A549 (cell line): ENCODE data around the gene BICD2. TPM values are rescaled to one million over a fixed set of nuclear protein-coding genes. Genes with fewer than 3 reads are reported as not detected.

Experiments used
- ATAC-seq, 2 experiments: fragments of 200-7000 bp in 1 of 2; fragments of >200 bp in 1 of 2; cut with Nextera tagmentation in 1 of 2; cut with Tn5 transposase in 1 of 2; 3 replicates each; pipeline versions ENCODE4 v1.8.0 to v1.9.1; 2018 to 2020; ENCODE audit warnings: mild to moderate bottlenecking in 1 of 2, moderate library complexity in 1 of 2
- CTCF ChIA-PET: fragments of 300-600 bp; sonication (Branson Sonifier 250); formaldehyde crosslinking; extraction: SDS; loops from one replicate; lab custom pipeline; 2021; ENCODE audit warnings: antibody characterized with exemption, inconsistent platforms; lab: Yijun Ruan, JAX
- POLR2A ChIA-PET: fragments of 350-600 bp; formaldehyde crosslinking; extraction: SDS; loops from one replicate; lab custom pipeline; 2021; ENCODE audit warnings: antibody characterized with exemption, inconsistent platforms; lab: Yijun Ruan, JAX
- DNase-seq, 2 experiments: peaks; one replicate each; pipeline versions ENCODE4 v3.0.0 to v3.0.0-alpha.2; 2011 to 2016; ENCODE audit warnings: low read depth in 1 of 2, low spot score in 1 of 2
- FAIRE-seq: peaks from 2 replicates; lab custom pipeline; 2011; peaks lifted over from hg19 to GRCh38; lab: Jason Lieb, UNC
- H3K27ac ChIP-seq, 2 experiments: fragments of >200 bp; sonication (Bioruptor Twin); formaldehyde crosslinking; 3 replicates each; pipeline ENCODE4 v1.5.1; 2016 to 2017
- H3K4me1 ChIP-seq: fragments of >200 bp; sonication (Bioruptor Twin); formaldehyde crosslinking; 3 replicates; pipeline ENCODE4 v1.6.1; 2016
- H3K4me2 ChIP-seq: fragments of >200 bp; sonication (Bioruptor Twin); formaldehyde crosslinking; 3 replicates; pipeline ENCODE4 v1.6.1; 2016
- H3K4me3 ChIP-seq: fragments of >200 bp; sonication (Bioruptor Twin); formaldehyde crosslinking; 3 replicates; pipeline ENCODE4 v1.5.1; 2016
- H3K9me3 ChIP-seq: fragments of >200 bp; sonication (Bioruptor Twin); formaldehyde crosslinking; 3 replicates; pipeline ENCODE4 v1.6.1; 2016
- CBX2 ChIP-seq: fragments of 200-600 bp; sonication (generic); IDR thresholded peaks from 2 replicates; pipeline ENCODE4 v1.6.1; 2016; ENCODE audit warnings: low read depth, mild to moderate bottlenecking, borderline replicate concordance
- CBX8 ChIP-seq: fragments of 200-600 bp; sonication (generic); IDR thresholded peaks from 2 replicates; pipeline ENCODE4 v1.6.1; 2016
- CHD2 ChIP-seq: fragments of 150-350 bp; IDR thresholded peaks from 2 replicates; pipeline ENCODE4 v1.6.1; 2014; ENCODE audit warnings: low read length; ENCODE audit not compliant: partially characterized antibody
- EHMT2 ChIP-seq: fragments of 200-600 bp; sonication (generic); IDR thresholded peaks from 2 replicates; pipeline ENCODE4 v1.6.1; 2016; ENCODE audit warnings: antibody characterized with exemption, low read depth, mild to moderate bottlenecking, moderate library complexity
- ESRRA ChIP-seq: fragments of 150-350 bp; IDR thresholded peaks from 2 replicates; pipeline ENCODE4 v1.6.1; 2014; ENCODE audit warnings: mild to moderate bottlenecking, low read length, borderline replicate concordance
- FOSB ChIP-seq: fragments of 250-450 bp; sonication (Bioruptor Pico); IDR thresholded peaks from 2 replicates; pipeline ENCODE4 v1.5.0; 2020; ENCODE audit warnings: mild to moderate bottlenecking, moderate library complexity
- HDAC2 ChIP-seq: fragments of 200-600 bp; sonication (generic); IDR thresholded peaks from 2 replicates; pipeline ENCODE4 v1.6.1; 2016
- HEYL ChIP-seq: fragments of 250-450 bp; sonication (Bioruptor Pico); IDR thresholded peaks from 2 replicates; pipeline ENCODE4 v1.8.0; 2021; ENCODE audit warnings: mild to moderate bottlenecking, moderate library complexity
- HOXA7 ChIP-seq: fragments of 250-450 bp; sonication (Bioruptor Pico); IDR thresholded peaks from 2 replicates; pipeline ENCODE4 v1.5.0; 2020; ENCODE audit warnings: mild to moderate bottlenecking, moderate library complexity
- HOXB13 ChIP-seq: fragments of 250-450 bp; sonication (Bioruptor Pico); IDR thresholded peaks from 2 replicates; pipeline ENCODE4 v1.5.0; 2020; ENCODE audit warnings: low read depth, mild to moderate bottlenecking, moderate library complexity
- JUNB ChIP-seq: fragments of >200 bp; sonication (Bioruptor Twin); formaldehyde crosslinking; IDR thresholded peaks from 2 replicates; pipeline ENCODE4 v1.6.1; 2016
- KDM1A ChIP-seq: fragments of 200-600 bp; sonication (generic); IDR thresholded peaks from 2 replicates; pipeline ENCODE4 v1.6.1; 2016; ENCODE audit warnings: low read depth, mild to moderate bottlenecking
- KDM5A ChIP-seq: fragments of 200-600 bp; sonication (generic); IDR thresholded peaks from 2 replicates; pipeline ENCODE4 v1.6.1; 2016; ENCODE audit warnings: antibody characterized with exemption, mild to moderate bottlenecking
- MAFK ChIP-seq: fragments of 450-650 bp; IDR thresholded peaks from 2 replicates; pipeline ENCODE4 v1.6.1; 2014; ENCODE audit not compliant: partially characterized antibody
- MAZ ChIP-seq: fragments of 150-350 bp; IDR thresholded peaks from 2 replicates; pipeline ENCODE4 v1.6.1; 2014; ENCODE audit warnings: antibody characterized with exemption, low read depth, low read length, borderline replicate concordance
- NPAS2 ChIP-seq: fragments of 250-450 bp; sonication (Bioruptor Pico); IDR thresholded peaks from 2 replicates; pipeline ENCODE4 v1.8.0; 2022; ENCODE audit warnings: mild to moderate bottlenecking, moderate library complexity, borderline replicate concordance
- PHF8 ChIP-seq: fragments of 200-600 bp; sonication (generic); IDR thresholded peaks from 2 replicates; pipeline ENCODE4 v1.6.1; 2016; ENCODE audit warnings: low read depth, mild to moderate bottlenecking, antibody characterized with exemption, moderate library complexity, borderline replicate concordance
- RARB ChIP-seq: fragments of 250-450 bp; sonication (Bioruptor Pico); IDR thresholded peaks from 2 replicates; pipeline ENCODE4 v1.8.0; 2021; ENCODE audit warnings: mild to moderate bottlenecking, moderate library complexity
- RCOR1 ChIP-seq: fragments of 150-350 bp; IDR thresholded peaks from 2 replicates; pipeline ENCODE4 v1.6.1; 2014; ENCODE audit warnings: antibody characterized with exemption, low read length, low read depth
- TP53 ChIP-seq: fragments of 250-450 bp; sonication (Bioruptor Pico); IDR thresholded peaks from 2 replicates; pipeline ENCODE4 v1.5.0; 2021; ENCODE audit warnings: mild to moderate bottlenecking, moderate library complexity
- ZC3H11A ChIP-seq: fragments of 450-650 bp; IDR thresholded peaks from 2 replicates; pipeline ENCODE4 v1.6.1; 2014; ENCODE audit warnings: antibody characterized with exemption, mild to moderate bottlenecking
- ZNF302 ChIP-seq: fragments of 250-450 bp; sonication (Bioruptor Pico); IDR thresholded peaks from 2 replicates; pipeline ENCODE4 v1.9.0; 2021; ENCODE audit warnings: inconsistent platforms, mild to moderate bottlenecking, moderate library complexity
- WGBS: methylation state at CpG from one replicate; pipeline ENCODE4 v1.1.6; 2017; ENCODE audit errors: missing lambda C conversion rate; 5-methylcytosine and 5-hydroxymethylcytosine counted together
- polyA plus RNA-seq, 4 experiments: library from polyadenylated mRNA; depleted of rRNA in 3 of 4; stranded (reverse); fragments of >200 nt; fragmentation: RNase III in 1 of 4; extraction: RNeasy Plus Mini Kit Qiagen cat#74134 plus additional on column Dnase treatment in 1 of 4; gene quantifications; 2 replicates in 3 of 4; 3 replicates in 1 of 4; pipeline ENCODE4 v1.2.3, GENCODE V29; 2011 to 2017
- TF ChIP-seq, protein P1 (sequence below): IDR thresholded peaks from 2 replicates; pipeline ENCODE4 v1.6.1; 2012
- TF ChIP-seq, protein P2 (sequence below): IDR thresholded peaks from 2 replicates; pipeline ENCODE4 v1.6.1; 2012
- TF ChIP-seq, protein P3 (sequence below): fragments of >200 bp; sonication (Bioruptor Twin); formaldehyde crosslinking; IDR thresholded peaks from 3 replicates; pipeline ENCODE4 v1.5.1; 2016
- TF ChIP-seq, protein P4 (sequence below): fragments of >200 bp; sonication (Bioruptor Twin); formaldehyde crosslinking; IDR thresholded peaks from 2 replicates; pipeline ENCODE4 v1.6.1; 2016

BICD2 gene
- polyA plus RNA-seq, 2 of the 4 experiments (the other 2 are of a cell fraction): 10.2 to 26.1 TPM

DNA sequence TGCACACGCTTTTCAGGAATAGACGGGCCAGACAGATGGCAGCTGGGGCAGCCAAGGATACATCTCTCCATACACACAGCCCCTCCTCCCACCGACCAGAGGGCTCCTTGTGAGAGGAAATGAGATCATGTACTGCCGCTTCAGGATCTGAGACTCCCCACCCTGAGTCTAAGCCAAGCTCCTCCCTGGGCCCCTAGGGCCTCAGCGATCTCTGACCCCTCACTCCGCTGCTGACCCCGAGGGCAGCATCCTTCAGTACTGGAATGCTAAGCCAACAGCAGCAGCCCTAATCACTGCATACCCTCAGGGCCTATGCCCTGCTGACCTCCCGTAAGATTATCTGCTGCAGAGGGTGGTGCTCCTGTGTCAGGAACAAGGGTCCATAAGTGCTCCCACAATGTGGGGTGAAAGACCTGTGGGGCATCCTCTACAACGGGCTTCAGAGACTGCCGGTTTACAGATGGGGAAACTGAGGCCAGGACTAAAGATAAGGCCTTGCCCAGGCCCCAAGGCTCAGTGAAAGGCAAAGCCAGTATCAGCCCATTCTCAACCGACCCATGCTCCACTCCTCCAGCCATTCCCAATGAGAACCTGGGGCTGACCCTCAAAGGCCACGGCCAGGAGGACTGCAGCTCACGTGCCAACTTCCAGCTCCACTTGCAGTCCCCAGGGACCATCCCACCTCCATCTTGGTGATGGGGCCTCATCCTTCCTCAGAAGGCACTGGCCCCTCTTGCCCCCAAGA lies 37.5 kb downstream of the BICD2 start (continued):
- TF ChIP-seq RARB: no peak
- TF ChIP-seq JUNB: no peak
- TF ChIP-seq CHD2: no peak
- TF ChIP-seq, protein P1, sequence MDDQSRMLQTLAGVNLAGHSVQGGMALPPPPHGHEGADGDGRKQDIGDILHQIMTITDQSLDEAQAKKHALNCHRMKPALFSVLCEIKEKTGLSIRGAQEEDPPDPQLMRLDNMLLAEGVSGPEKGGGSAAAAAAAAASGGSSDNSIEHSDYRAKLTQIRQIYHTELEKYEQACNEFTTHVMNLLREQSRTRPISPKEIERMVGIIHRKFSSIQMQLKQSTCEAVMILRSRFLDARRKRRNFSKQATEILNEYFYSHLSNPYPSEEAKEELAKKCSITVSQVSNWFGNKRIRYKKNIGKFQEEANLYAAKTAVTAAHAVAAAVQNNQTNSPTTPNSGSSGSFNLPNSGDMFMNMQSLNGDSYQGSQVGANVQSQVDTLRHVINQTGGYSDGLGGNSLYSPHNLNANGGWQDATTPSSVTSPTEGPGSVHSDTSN: no peak
- no peak for TF ChIP-seq HEYL (CRISPR knock-in tag)
- no peak for TF ChIP-seq HOXA7 (CRISPR knock-in tag)
- no peak for TF ChIP-seq ZNF302 (CRISPR knock-in tag)
- TF ChIP-seq KDM1A: no peak
- TF ChIP-seq TP53 (CRISPR knock-in tag): no peak
- no peak for TF ChIP-seq CBX8
- no peak for TF ChIP-seq KDM5A

DNA sequence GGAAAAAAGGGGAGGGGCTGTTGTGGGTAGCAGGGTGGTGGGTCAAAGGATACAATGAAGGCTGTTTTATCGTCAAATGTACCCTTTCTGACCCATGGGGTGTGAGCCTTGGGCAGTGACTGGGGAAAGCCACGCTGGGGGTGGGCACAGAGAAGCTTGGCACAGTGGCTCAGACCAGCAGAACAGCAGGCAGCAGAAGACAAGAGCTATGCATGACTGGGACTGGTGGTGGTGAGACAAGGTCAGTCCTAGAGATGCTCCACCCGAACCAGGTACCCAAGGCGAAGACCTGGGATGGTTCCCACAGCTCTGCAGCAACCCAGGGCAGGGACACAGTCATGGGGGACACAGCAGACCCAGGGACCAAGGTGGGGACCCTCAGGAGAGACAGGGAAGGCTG lies 38.3 kb downstream of the BICD2 start:
- H3K9me3 ChIP-seq: no peaks in the 10 kb centered on the region
- 85% methylated on average over 4 of the region's 4 CpGs for WGBS
- H3K4me2 ChIP-seq: no peak overlapping the region
- TF ChIP-seq RCOR1 (no peak), MAFK (no peak), MAZ (no peak)
- FAIRE-seq (no peak), DNase-seq (no peak), ATAC-seq (no peak)
- H3K4me1 ChIP-seq: no peaks in the 10 kb centered on the region
- no peak overlapping the region for H3K4me3 ChIP-seq
- no peak overlapping the region for H3K27ac ChIP-seq
- CTCF ChIA-PET: interaction anchor here (1.1 to 11.8 kb wide), 2 partner anchors 9 to 64 kb away, joined by 5 to 81 read pairs; no protein-coding TSS in a partner anchor
- POLR2A ChIA-PET: no interaction called here

DNA sequence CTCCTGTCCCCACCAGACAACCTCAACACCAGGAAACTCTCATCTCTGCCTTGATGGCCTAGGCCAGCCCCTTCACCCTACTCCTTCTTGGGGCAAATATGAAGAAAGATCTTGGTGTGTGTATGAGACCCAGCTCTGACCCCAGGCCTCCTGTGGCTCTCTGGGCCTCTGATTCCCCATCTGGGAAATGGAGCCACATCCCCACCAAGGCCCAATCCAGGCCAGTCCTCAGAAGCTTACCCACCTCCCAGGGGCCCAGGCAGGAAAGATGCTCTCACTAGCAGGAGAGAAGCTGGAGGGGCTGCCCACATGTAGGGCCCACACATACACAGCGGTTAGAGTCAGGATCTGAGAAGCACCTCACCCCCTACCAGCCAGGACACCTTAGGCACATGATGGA lies 38.9 kb downstream of the BICD2 start:
- Histone ChIP-seq H3K4me1 (no peaks in the 10 kb centered on the region), H3K27ac (no peak overlapping the region), H3K4me3 (no peak overlapping the region), H3K4me2 (no peak overlapping the region), H3K9me3 (no peaks in the 10 kb centered on the region)
- TF ChIP-seq, protein P2, sequence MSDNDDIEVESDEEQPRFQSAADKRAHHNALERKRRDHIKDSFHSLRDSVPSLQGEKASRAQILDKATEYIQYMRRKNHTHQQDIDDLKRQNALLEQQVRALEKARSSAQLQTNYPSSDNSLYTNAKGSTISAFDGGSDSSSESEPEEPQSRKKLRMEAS: no peak
- TF ChIP-seq FOSB (CRISPR knock-in tag) (no peak), HOXB13 (CRISPR knock-in tag) (no peak), EHMT2 (no peak), CBX8 (no peak), ZC3H11A (no peak), PHF8 (no peak), KDM1A (no peak), NPAS2 (no peak), TP53 (CRISPR knock-in tag) (no peak), HEYL (CRISPR knock-in tag) (no peak), HDAC2 (no peak), CBX2 (no peak), JUNB (no peak), ESRRA (no peak)
- TF ChIP-seq, protein P3, sequence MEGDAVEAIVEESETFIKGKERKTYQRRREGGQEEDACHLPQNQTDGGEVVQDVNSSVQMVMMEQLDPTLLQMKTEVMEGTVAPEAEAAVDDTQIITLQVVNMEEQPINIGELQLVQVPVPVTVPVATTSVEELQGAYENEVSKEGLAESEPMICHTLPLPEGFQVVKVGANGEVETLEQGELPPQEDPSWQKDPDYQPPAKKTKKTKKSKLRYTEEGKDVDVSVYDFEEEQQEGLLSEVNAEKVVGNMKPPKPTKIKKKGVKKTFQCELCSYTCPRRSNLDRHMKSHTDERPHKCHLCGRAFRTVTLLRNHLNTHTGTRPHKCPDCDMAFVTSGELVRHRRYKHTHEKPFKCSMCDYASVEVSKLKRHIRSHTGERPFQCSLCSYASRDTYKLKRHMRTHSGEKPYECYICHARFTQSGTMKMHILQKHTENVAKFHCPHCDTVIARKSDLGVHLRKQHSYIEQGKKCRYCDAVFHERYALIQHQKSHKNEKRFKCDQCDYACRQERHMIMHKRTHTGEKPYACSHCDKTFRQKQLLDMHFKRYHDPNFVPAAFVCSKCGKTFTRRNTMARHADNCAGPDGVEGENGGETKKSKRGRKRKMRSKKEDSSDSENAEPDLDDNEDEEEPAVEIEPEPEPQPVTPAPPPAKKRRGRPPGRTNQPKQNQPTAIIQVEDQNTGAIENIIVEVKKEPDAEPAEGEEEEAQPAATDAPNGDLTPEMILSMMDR: no peak
- TF ChIP-seq, protein P1: no peak
- TF ChIP-seq, protein P4, sequence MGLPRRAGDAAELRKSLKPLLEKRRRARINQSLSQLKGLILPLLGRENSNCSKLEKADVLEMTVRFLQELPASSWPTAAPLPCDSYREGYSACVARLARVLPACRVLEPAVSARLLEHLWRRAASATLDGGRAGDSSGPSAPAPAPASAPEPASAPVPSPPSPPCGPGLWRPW: no peak
- 100% methylated on average over 1 of the region's 1 CpG for WGBS
- ATAC-seq: no peak
- no peak for FAIRE-seq
- DNase-seq: no peak
- POLR2A ChIA-PET: no interaction called here
- CTCF ChIA-PET: interaction anchor here (1.1 to 11.8 kb wide), 3 partner anchors 9 to 65 kb away, joined by 4 to 81 read pairs (median 5); no protein-coding TSS in a partner anchor
